ENCODE data around the gene WDFY4.

The WDFY4 gene

GRCh38 chr10:48802611-48803071 lies 118.0 kb downstream of the WDFY4 start:
- TF ChIP-seq, protein P1, sequence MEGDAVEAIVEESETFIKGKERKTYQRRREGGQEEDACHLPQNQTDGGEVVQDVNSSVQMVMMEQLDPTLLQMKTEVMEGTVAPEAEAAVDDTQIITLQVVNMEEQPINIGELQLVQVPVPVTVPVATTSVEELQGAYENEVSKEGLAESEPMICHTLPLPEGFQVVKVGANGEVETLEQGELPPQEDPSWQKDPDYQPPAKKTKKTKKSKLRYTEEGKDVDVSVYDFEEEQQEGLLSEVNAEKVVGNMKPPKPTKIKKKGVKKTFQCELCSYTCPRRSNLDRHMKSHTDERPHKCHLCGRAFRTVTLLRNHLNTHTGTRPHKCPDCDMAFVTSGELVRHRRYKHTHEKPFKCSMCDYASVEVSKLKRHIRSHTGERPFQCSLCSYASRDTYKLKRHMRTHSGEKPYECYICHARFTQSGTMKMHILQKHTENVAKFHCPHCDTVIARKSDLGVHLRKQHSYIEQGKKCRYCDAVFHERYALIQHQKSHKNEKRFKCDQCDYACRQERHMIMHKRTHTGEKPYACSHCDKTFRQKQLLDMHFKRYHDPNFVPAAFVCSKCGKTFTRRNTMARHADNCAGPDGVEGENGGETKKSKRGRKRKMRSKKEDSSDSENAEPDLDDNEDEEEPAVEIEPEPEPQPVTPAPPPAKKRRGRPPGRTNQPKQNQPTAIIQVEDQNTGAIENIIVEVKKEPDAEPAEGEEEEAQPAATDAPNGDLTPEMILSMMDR (IDR thresholded peaks at IDR 0.05; ENCODE audit: poor library complexity, severe bottlenecking): no peak
- Histone ChIP-seq H3K36me3 (ENCODE audit: low read depth) (no peaks in the 10 kb centered on the region), H3K9me3 (ENCODE audit: severe bottlenecking) (no peaks in the 10 kb centered on the region), H3K4me3 (ENCODE audit: severe bottlenecking) (no peak overlapping the region), H3K27ac (ENCODE audit: poor library complexity, severe bottlenecking) (no peak overlapping the region), H3K27me3 (ENCODE audit: insufficient read depth, poor library complexity, severe bottlenecking) (no peaks in the 10 kb centered on the region), H3K4me1 (ENCODE audit: insufficient read depth, poor library complexity, severe bottlenecking) (no peaks in the 10 kb centered on the region)
- DNase-seq (ENCODE audit: low spot score): no peak
- ATAC-seq (ENCODE audit: low read depth): no peak

GRCh38 chr10:48803801-48804584 lies 119.3 kb downstream of the WDFY4 start:
- H3K27me3 ChIP-seq (ENCODE audit: insufficient read depth, poor library complexity, severe bottlenecking): no peaks in the 10 kb centered on the region
- ATAC-seq (ENCODE audit: low read depth) (no peak), DNase-seq (ENCODE audit: low spot score) (no peak)
- TF ChIP-seq, protein P1 (IDR thresholded peaks at IDR 0.05; ENCODE audit: poor library complexity, severe bottlenecking): no peak
- H3K9me3 ChIP-seq (ENCODE audit: severe bottlenecking): no peaks in the 10 kb centered on the region
- no peak overlapping the region for H3K27ac ChIP-seq (ENCODE audit: poor library complexity, severe bottlenecking)
- no peak overlapping the region for H3K4me3 ChIP-seq (ENCODE audit: severe bottlenecking)
- peaks cover 4% of the 10 kb centered on the region for H3K4me1 ChIP-seq (ENCODE audit: insufficient read depth, poor library complexity, severe bottlenecking)
- no peaks in the 10 kb centered on the region for H3K36me3 ChIP-seq (ENCODE audit: low read depth)

GRCh38 chr10:48804740-48805182 lies 120.1 kb downstream of the WDFY4 start:
- no peak for ATAC-seq (ENCODE audit: low read depth)
- TF ChIP-seq, protein P1 (IDR thresholded peaks at IDR 0.05; ENCODE audit: poor library complexity, severe bottlenecking): no peak
- peaks cover 4% of the 10 kb centered on the region for H3K4me1 ChIP-seq (ENCODE audit: insufficient read depth, poor library complexity, severe bottlenecking)
- H3K36me3 ChIP-seq (ENCODE audit: low read depth): no peaks in the 10 kb centered on the region
- no peak overlapping the region for H3K4me3 ChIP-seq (ENCODE audit: severe bottlenecking)
- DNase-seq (ENCODE audit: low spot score): no peak
- no peak overlapping the region for H3K27ac ChIP-seq (ENCODE audit: poor library complexity, severe bottlenecking)
- H3K27me3 ChIP-seq (ENCODE audit: insufficient read depth, poor library complexity, severe bottlenecking): no peaks in the 10 kb centered on the region
- H3K9me3 ChIP-seq (ENCODE audit: severe bottlenecking): no peaks in the 10 kb centered on the region

GRCh38 chr10:48805411-48805810 lies 120.7 kb downstream of the WDFY4 start:
- H3K27me3 ChIP-seq (ENCODE audit: insufficient read depth, poor library complexity, severe bottlenecking): no peaks in the 10 kb centered on the region
- ATAC-seq (ENCODE audit: low read depth) (no peak), DNase-seq (ENCODE audit: low spot score) (no peak)
- no peak overlapping the region for H3K27ac ChIP-seq (ENCODE audit: poor library complexity, severe bottlenecking)
- no peaks in the 10 kb centered on the region for H3K9me3 ChIP-seq (ENCODE audit: severe bottlenecking)
- TF ChIP-seq, protein P1 (IDR thresholded peaks at IDR 0.05; ENCODE audit: poor library complexity, severe bottlenecking): no peak
- no peaks in the 10 kb centered on the region for H3K36me3 ChIP-seq (ENCODE audit: low read depth)
- peaks cover 4% of the 10 kb centered on the region for H3K4me1 ChIP-seq (ENCODE audit: insufficient read depth, poor library complexity, severe bottlenecking)
- H3K4me3 ChIP-seq (ENCODE audit: severe bottlenecking): no peak overlapping the region

- H3K4me1 ChIP-seq (ENCODE audit: insufficient read depth, poor library complexity, severe bottlenecking): peaks cover 4% of the 10 kb centered on the region
- H3K9me3 ChIP-seq (ENCODE audit: severe bottlenecking): no peaks in the 10 kb centered on the region
- TF ChIP-seq, protein P1 (IDR thresholded peaks at IDR 0.05; ENCODE audit: poor library complexity, severe bottlenecking): no peak
- ATAC-seq (ENCODE audit: low read depth) (no peak), DNase-seq (ENCODE audit: low spot score) (no peak)
- no peak overlapping the region for H3K4me3 ChIP-seq (ENCODE audit: severe bottlenecking)
- no peaks in the 10 kb centered on the region for H3K27me3 ChIP-seq (ENCODE audit: insufficient read depth, poor library complexity, severe bottlenecking)
- H3K36me3 ChIP-seq (ENCODE audit: low read depth): no peaks in the 10 kb centered on the region
- H3K27ac ChIP-seq (ENCODE audit: poor library complexity, severe bottlenecking): no peak overlapping the region
Measured at GRCh38 chr10:48805848-48806247, 121.2 kb downstream of the WDFY4 start.
